DND-41 (cell line): Measurements from ENCODE around the gene CNKSR2.

Experiments used
- ATAC-seq: fragments of 200-7000 bp; cut with Tn5 transposase; 3 replicates; pipeline ENCODE4 v1.9.1; 2021; ENCODE audit warnings: low read depth; ENCODE audit not compliant: insufficient read depth
- DNase-seq: peaks from one replicate; pipeline ENCODE4 v3.0.0-alpha.2; 2020
- H2AFZ ChIP-seq: 2 replicates; pipeline ENCODE4 v1.6.0; 2012; ENCODE audit warnings: low read depth, low read length
- H3K27ac ChIP-seq: 2 replicates; pipeline ENCODE4 v1.5.1; 2012; ENCODE audit warnings: low read length, inconsistent platforms
- H3K27me3 ChIP-seq: fragments of 200-600 bp; sonication (generic); 2 replicates; pipeline ENCODE4 v1.6.0; 2012; ENCODE audit warnings: low read length, mild to moderate bottlenecking, inconsistent platforms; ENCODE audit not compliant: insufficient read depth, poor library complexity
- H3K36me3 ChIP-seq: 2 replicates; pipeline ENCODE4 v1.5.1; 2012; ENCODE audit warnings: low read length, inconsistent platforms; ENCODE audit not compliant: insufficient read depth
- H3K4me1 ChIP-seq: 2 replicates; pipeline ENCODE4 v1.5.1; 2012; ENCODE audit warnings: mild to moderate bottlenecking, low read length; ENCODE audit not compliant: insufficient read depth
- H3K4me2 ChIP-seq: 2 replicates; pipeline ENCODE4 v1.6.0; 2012; ENCODE audit warnings: mild to moderate bottlenecking, moderate library complexity, low read length, inconsistent platforms; ENCODE audit not compliant: insufficient read depth
- H3K4me3 ChIP-seq, 2 experiments: fragments of 200-600 bp in 1 of 2; shearing (Covaris generic) in 1 of 2; 2 replicates each; pipeline ENCODE4 v1.5.1; 2012 to 2016; ENCODE audit warnings: inconsistent platforms in 2 of 2, low read length in 2 of 2, mild to moderate bottlenecking in 2 of 2, low read depth in 1 of 2, moderate library complexity in 1 of 2
- H3K79me2 ChIP-seq: 2 replicates; pipeline ENCODE4 v1.6.0; 2012; ENCODE audit warnings: low read length, inconsistent platforms; ENCODE audit not compliant: insufficient read depth
- H3K9ac ChIP-seq: 2 replicates; pipeline ENCODE4 v1.6.0; 2012; ENCODE audit warnings: low read depth, mild to moderate bottlenecking, inconsistent platforms, low read length, moderate library complexity
- H3K9me3 ChIP-seq: 2 replicates; pipeline ENCODE4 v1.5.1; 2012; ENCODE audit warnings: low read length, moderate library complexity, mild to moderate bottlenecking, inconsistent platforms; ENCODE audit not compliant: insufficient read depth, severe bottlenecking
- H4K20me1 ChIP-seq: 2 replicates; pipeline ENCODE4 v1.6.0; 2012; ENCODE audit warnings: low read length; ENCODE audit not compliant: insufficient read depth
- EZH2 ChIP-seq: IDR thresholded peaks from 3 replicates; pipeline ENCODE4 v1.6.1; 2012; ENCODE audit warnings: borderline replicate concordance, low read depth, mild to moderate bottlenecking, moderate library complexity, low read length, inconsistent platforms; ENCODE audit not compliant: severe bottlenecking
- TF ChIP-seq, protein P1 (sequence below): IDR thresholded peaks from 2 replicates; pipeline ENCODE4 v1.5.1; 2012; ENCODE audit warnings: borderline replicate concordance, low read length, moderate library complexity, mild to moderate bottlenecking; ENCODE audit not compliant: poor library complexity, severe bottlenecking; ENCODE audit errors: extremely low read depth

Gene CNKSR2

DNA sequence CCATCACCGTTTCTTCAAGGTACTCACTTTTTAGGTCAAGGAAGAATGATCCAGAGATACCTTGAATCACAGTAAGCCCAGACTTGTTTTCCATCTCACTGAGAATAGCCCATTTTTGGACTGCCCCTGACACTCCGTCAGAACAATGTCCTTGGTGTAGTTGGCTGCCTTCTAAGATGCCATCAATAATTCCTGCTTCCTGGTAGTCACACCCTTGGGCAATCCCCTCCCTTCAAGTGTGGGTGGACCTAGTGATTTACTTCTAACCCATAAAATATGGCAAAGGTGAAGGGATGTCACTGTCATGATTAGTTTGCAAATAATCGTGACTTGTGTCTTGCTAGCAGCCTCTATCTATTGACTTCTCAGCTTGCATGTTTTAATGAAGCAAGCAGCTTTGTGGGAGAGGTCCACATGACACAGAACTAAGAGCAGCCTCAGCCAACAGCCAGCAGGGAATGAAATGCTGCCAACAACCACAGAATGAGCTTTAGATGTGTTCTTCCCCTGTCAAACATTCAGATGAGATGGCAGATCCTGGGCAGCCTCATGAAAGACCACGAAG, 303.9 kb downstream of the CNKSR2 start:
- no peaks in the 10 kb centered on the region for H3K9me3 ChIP-seq
- no peak overlapping the region for H3K4me2 ChIP-seq
- no peaks in the 10 kb centered on the region for H3K27me3 ChIP-seq
- H3K4me3 ChIP-seq: no peak overlapping the region
- no peaks in the 10 kb centered on the region for H3K4me1 ChIP-seq
- H4K20me1 ChIP-seq: no peaks in the 10 kb centered on the region
- no peak for ATAC-seq
- TF ChIP-seq EZH2: no peak
- TF ChIP-seq, protein P1, sequence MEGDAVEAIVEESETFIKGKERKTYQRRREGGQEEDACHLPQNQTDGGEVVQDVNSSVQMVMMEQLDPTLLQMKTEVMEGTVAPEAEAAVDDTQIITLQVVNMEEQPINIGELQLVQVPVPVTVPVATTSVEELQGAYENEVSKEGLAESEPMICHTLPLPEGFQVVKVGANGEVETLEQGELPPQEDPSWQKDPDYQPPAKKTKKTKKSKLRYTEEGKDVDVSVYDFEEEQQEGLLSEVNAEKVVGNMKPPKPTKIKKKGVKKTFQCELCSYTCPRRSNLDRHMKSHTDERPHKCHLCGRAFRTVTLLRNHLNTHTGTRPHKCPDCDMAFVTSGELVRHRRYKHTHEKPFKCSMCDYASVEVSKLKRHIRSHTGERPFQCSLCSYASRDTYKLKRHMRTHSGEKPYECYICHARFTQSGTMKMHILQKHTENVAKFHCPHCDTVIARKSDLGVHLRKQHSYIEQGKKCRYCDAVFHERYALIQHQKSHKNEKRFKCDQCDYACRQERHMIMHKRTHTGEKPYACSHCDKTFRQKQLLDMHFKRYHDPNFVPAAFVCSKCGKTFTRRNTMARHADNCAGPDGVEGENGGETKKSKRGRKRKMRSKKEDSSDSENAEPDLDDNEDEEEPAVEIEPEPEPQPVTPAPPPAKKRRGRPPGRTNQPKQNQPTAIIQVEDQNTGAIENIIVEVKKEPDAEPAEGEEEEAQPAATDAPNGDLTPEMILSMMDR: no peak
- H3K9ac ChIP-seq: no peak overlapping the region
- no peaks in the 10 kb centered on the region for H3K79me2 ChIP-seq
- H3K27ac ChIP-seq: no peak overlapping the region
- no peak overlapping the region for H2AFZ ChIP-seq
- no peak for DNase-seq
- H3K36me3 ChIP-seq: no peaks in the 10 kb centered on the region

DNA sequence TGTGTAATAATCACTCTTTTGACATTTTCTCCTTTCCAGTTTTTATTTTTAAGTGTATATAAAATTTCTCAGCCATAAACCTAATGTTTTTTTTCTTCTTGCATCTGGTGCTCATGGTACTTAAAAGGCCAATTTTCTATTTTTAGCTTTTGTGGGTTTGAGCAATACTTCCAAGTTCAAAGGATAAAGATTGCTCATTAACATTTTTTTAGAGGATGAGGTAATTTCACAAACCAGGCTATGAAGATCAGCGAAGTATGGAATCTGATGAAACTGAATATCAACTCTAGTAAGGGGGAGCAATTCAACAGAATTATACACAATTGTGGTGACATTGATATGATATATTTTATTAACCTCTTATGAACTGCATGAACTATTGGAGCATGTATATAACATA, 309.7 kb downstream of the CNKSR2 start:
- H3K4me3 ChIP-seq: no peak overlapping the region
- H3K79me2 ChIP-seq: no peaks in the 10 kb centered on the region
- H2AFZ ChIP-seq: no peak overlapping the region
- no peaks in the 10 kb centered on the region for H4K20me1 ChIP-seq
- no peak overlapping the region for H3K4me2 ChIP-seq
- TF ChIP-seq, protein P1: no peak
- TF ChIP-seq EZH2: no peak
- no peaks in the 10 kb centered on the region for H3K27me3 ChIP-seq
- no peak for ATAC-seq
- DNase-seq: no peak
- no peak overlapping the region for H3K9ac ChIP-seq
- no peak overlapping the region for H3K27ac ChIP-seq
- H3K36me3 ChIP-seq: no peaks in the 10 kb centered on the region
- no peaks in the 10 kb centered on the region for H3K4me1 ChIP-seq
- H3K9me3 ChIP-seq: no peaks in the 10 kb centered on the region

DNA sequence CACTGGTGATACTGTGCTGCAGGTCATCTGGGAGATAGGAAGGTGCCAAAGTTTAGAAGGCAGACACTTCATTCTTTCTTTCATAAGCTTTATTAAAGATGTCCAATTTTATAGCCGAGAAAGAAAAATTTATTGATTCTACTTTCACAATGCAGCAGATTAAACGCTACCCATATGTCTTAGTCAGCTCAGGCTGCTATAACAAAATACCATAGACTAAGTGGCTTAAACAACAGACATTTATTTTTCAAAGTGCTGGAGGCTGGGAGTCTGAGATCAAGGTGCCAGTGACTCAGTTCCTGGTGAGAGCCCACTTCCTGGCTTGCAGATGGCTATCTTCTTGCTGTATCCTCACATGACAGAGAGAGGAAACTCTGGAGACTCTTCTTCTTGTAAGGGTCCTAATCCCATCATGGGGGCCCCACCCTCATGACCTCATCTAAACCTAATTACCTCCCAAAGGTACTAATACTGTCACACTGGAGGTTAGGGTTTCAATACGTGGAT, 317.3 kb downstream of the CNKSR2 start:
- Histone ChIP-seq H3K4me3 (no peak overlapping the region), H3K36me3 (no peaks in the 10 kb centered on the region), H3K27ac (no peak overlapping the region), H3K9me3 (no peaks in the 10 kb centered on the region), H2AFZ (no peak overlapping the region), H3K27me3 (no peaks in the 10 kb centered on the region), H3K4me1 (no peaks in the 10 kb centered on the region), H3K9ac (no peak overlapping the region), H3K79me2 (no peaks in the 10 kb centered on the region), H4K20me1 (no peaks in the 10 kb centered on the region), H3K4me2 (no peak overlapping the region)
- no peak for TF ChIP-seq EZH2
- TF ChIP-seq, protein P1: no peak
- DNase-seq (peak; percentile 31), ATAC-seq (peak; percentile 84)
